Trophoblast cell (in vitro differentiated cells and primary cell): Measurements from ENCODE around the gene FRAS1.

Experiments
- DNase-seq, 2 donors: peaks; one replicate each; pipeline ENCODE4 v3.0.0-alpha.2; 2016
- H2AFZ ChIP-seq: 2 replicates; pipeline ENCODE4 v1.6.1; 2013; ENCODE audit warnings: low read length, moderate library complexity, mild to moderate bottlenecking; ENCODE audit not compliant: insufficient read depth, poor library complexity
- H2AK5ac ChIP-seq: 2 replicates; pipeline ENCODE4 v1.6.1; 2013; ENCODE audit warnings: mild to moderate bottlenecking, low read length
- H2BK120ac ChIP-seq: 2 replicates; pipeline ENCODE4 v1.6.1; 2013; ENCODE audit warnings: low read length, mild to moderate bottlenecking, moderate library complexity; ENCODE audit not compliant: insufficient read depth, poor library complexity
- H2BK12ac ChIP-seq: 2 replicates; pipeline ENCODE4 v1.6.1; 2013; ENCODE audit warnings: mild to moderate bottlenecking, low read length, moderate library complexity
- H2BK5ac ChIP-seq: 2 replicates; pipeline ENCODE4 v1.6.1; 2013; ENCODE audit warnings: low read length, low read depth, moderate library complexity, mild to moderate bottlenecking; ENCODE audit not compliant: poor library complexity
- H3K14ac ChIP-seq: 2 replicates; pipeline ENCODE4 v1.6.1; 2013; ENCODE audit warnings: mild to moderate bottlenecking, low read length
- H3K18ac ChIP-seq: 2 replicates; pipeline ENCODE4 v1.6.1; 2013; ENCODE audit warnings: mild to moderate bottlenecking, low read length
- H3K23ac ChIP-seq: 2 replicates; pipeline ENCODE4 v1.6.1; 2013; ENCODE audit warnings: low read length
- H3K27ac ChIP-seq: 2 replicates; pipeline ENCODE4 v1.5.1; 2013; ENCODE audit warnings: low read depth, mild to moderate bottlenecking, inconsistent platforms, low read length, moderate library complexity
- H3K27me3 ChIP-seq: 2 replicates; pipeline ENCODE4 v1.6.1; 2013; ENCODE audit warnings: inconsistent platforms, mild to moderate bottlenecking, low read length, moderate library complexity; ENCODE audit not compliant: insufficient read depth
- H3K36me3 ChIP-seq, 2 experiments: 1 replicate in 1 of 2; 2 replicates in 1 of 2; pipeline ENCODE4 v1.6.1; 2013; ENCODE audit warnings: low read length in 2 of 2, mild to moderate bottlenecking in 2 of 2, moderate library complexity in 1 of 2; ENCODE audit not compliant: insufficient read depth in 2 of 2, control insufficient read depth in 1 of 2
- H3K4ac ChIP-seq: 2 replicates; pipeline ENCODE4 v1.6.1; 2013; ENCODE audit warnings: low read depth, mild to moderate bottlenecking, low read length, moderate library complexity
- H3K4me1 ChIP-seq, 2 experiments: 1 replicate in 1 of 2; 2 replicates in 1 of 2; pipeline ENCODE4 v1.6.1; 2013; ENCODE audit warnings: low read length in 2 of 2, mild to moderate bottlenecking in 2 of 2, moderate library complexity in 1 of 2; ENCODE audit not compliant: insufficient read depth in 2 of 2, control insufficient read depth in 1 of 2
- H3K4me2 ChIP-seq: 2 replicates; pipeline ENCODE4 v1.6.1; 2013; ENCODE audit warnings: inconsistent platforms, mild to moderate bottlenecking, low read length, moderate library complexity
- H3K4me3 ChIP-seq: 2 replicates; pipeline ENCODE4 v1.5.1; 2013; ENCODE audit warnings: mild to moderate bottlenecking, low read depth, low read length, inconsistent platforms
- H3K79me1 ChIP-seq: one replicate; pipeline ENCODE4 v1.6.1; 2013; ENCODE audit warnings: low read length
- H3K79me2 ChIP-seq: 2 replicates; pipeline ENCODE4 v1.6.1; 2013; ENCODE audit warnings: low read length, mild to moderate bottlenecking; ENCODE audit not compliant: control insufficient read depth, insufficient read depth, poor library complexity
- H3K9ac ChIP-seq: 2 replicates; pipeline ENCODE4 v1.6.1; 2013; ENCODE audit warnings: mild to moderate bottlenecking, low read length
- H3K9me3 ChIP-seq: 2 replicates; pipeline ENCODE4 v1.6.1; 2013; ENCODE audit warnings: low read depth, mild to moderate bottlenecking, control low read depth, inconsistent platforms, low read length; ENCODE audit not compliant: insufficient read depth
- H4K12ac ChIP-seq: 2 replicates; pipeline ENCODE4 v1.6.1; 2013; ENCODE audit warnings: low read depth, mild to moderate bottlenecking, low read length, moderate library complexity
- H4K8ac ChIP-seq: 2 replicates; pipeline ENCODE4 v1.6.1; 2013; ENCODE audit warnings: low read depth, mild to moderate bottlenecking, low read length, moderate library complexity
- H4K91ac ChIP-seq: one replicate; pipeline ENCODE4 v1.6.1; 2013; ENCODE audit warnings: low read depth, mild to moderate bottlenecking, low read length, moderate library complexity
- WGBS: extraction: QIAGEN DNeasy Blood & Tissue Kit; methylation state at CpG from one replicate; pipeline ENCODE4 v1.1.7; 2013; ENCODE audit warnings: missing lambda C conversion rate; ENCODE audit not compliant: insufficient read length, insufficient coverage; ENCODE audit errors: extremely low coverage; 5-methylcytosine and 5-hydroxymethylcytosine counted together

The FRAS1 gene

GRCh38 chr4:78213218-78213617 is 156.1 kb downstream of the FRAS1 start:
- no peaks in the 10 kb centered on the region for H3K36me3 ChIP-seq
- no CpG with 5 or more reads among the region's 3 CpGs for WGBS

GRCh38 chr4:78214078-78214477 is 157.0 kb downstream of the FRAS1 start:
- Histone ChIP-seq H3K18ac (no peak overlapping the region), H4K12ac (no peak overlapping the region), H3K27me3 (no peaks in the 10 kb centered on the region), H3K79me1 (peaks cover 9% of the 10 kb centered on the region), H3K4me2 (no peak overlapping the region), H3K27ac (no peak overlapping the region), H3K23ac (no peak overlapping the region), H2BK120ac (no peak overlapping the region), H3K9me3 (no peaks in the 10 kb centered on the region), H2BK5ac (no peak overlapping the region), H3K4me3 (no peak overlapping the region), H4K91ac (no peak overlapping the region), H3K14ac (no peak overlapping the region), H3K4me1 (peaks cover 8 to 15% of the 10 kb centered on the region in 2 experiments), H3K36me3 (no peaks in the 10 kb centered on the region), H2AK5ac (no peak overlapping the region), H2BK12ac (no peak overlapping the region), H3K9ac (no peak overlapping the region), H3K79me2 (no peaks in the 10 kb centered on the region), H4K8ac (no peak overlapping the region), H3K4ac (no peak overlapping the region), H2AFZ (no peak overlapping the region)
- DNase-seq, result no peak

More at GRCh38 chr4:78213218-78213617, 156.1 kb downstream of the FRAS1 start:
- Histone ChIP-seq H3K79me2 (no peaks in the 10 kb centered on the region), H4K8ac (no peak overlapping the region), H3K23ac (no peak overlapping the region), H3K27me3 (no peaks in the 10 kb centered on the region), H2AFZ (no peak overlapping the region), H4K12ac (no peak overlapping the region), H3K79me1 (peaks cover 9% of the 10 kb centered on the region), H3K4me1 (peaks cover 8 to 11% of the 10 kb centered on the region in 2 experiments), H3K9ac (no peak overlapping the region), H2AK5ac (no peak overlapping the region), H2BK12ac (no peak overlapping the region), H3K4me3 (no peak overlapping the region), H3K9me3 (no peaks in the 10 kb centered on the region), H3K27ac (no peak overlapping the region), H4K91ac (no peak overlapping the region), H3K4me2 (no peak overlapping the region), H2BK120ac (no peak overlapping the region), H3K4ac (no peak overlapping the region), H3K18ac (no peak overlapping the region), H3K14ac (no peak overlapping the region), H2BK5ac (no peak overlapping the region)
- no peak for DNase-seq

- H2AK5ac ChIP-seq, result no peak overlapping the region
- H3K9me3 ChIP-seq, result no peaks in the 10 kb centered on the region
- no peak overlapping the region for H3K4me3 ChIP-seq
- no peaks in the 10 kb centered on the region for H3K27me3 ChIP-seq
- no CpG with 5 or more reads among the region's 2 CpGs for WGBS
- no peak for DNase-seq
- H3K4me2 ChIP-seq, result no peak overlapping the region
- no peak overlapping the region for H3K27ac ChIP-seq
- H2BK12ac ChIP-seq, result no peak overlapping the region
- no peaks in the 10 kb centered on the region for H3K36me3 ChIP-seq
- no peak overlapping the region for H4K12ac ChIP-seq
- no peaks in the 10 kb centered on the region for H3K79me2 ChIP-seq
- no peak overlapping the region for H2BK5ac ChIP-seq
- no peak overlapping the region for H2AFZ ChIP-seq
- H3K79me1 ChIP-seq, result peaks cover 6% of the 10 kb centered on the region
- peaks cover 8 to 17% of the 10 kb centered on the region in 2 experiments for H3K4me1 ChIP-seq
- H3K4ac ChIP-seq, result peak overlapping the region; percentile 81
- H4K91ac ChIP-seq, result no peak overlapping the region
- H2BK120ac ChIP-seq, result no peak overlapping the region
- peak overlapping the region; percentile 53 for H4K8ac ChIP-seq
- no peak overlapping the region for H3K9ac ChIP-seq
- H3K23ac ChIP-seq, result no peak overlapping the region
- H3K18ac ChIP-seq, result no peak overlapping the region
- no peak overlapping the region for H3K14ac ChIP-seq
Measured at GRCh38 chr4:78217557-78217956, 160.4 kb downstream of the FRAS1 start.

GRCh38 chr4:78218260-78218659 is 161.1 kb downstream of the FRAS1 start:
- H3K79me2 ChIP-seq, result no peaks in the 10 kb centered on the region
- WGBS, result no CpG with 5 or more reads among the region's 2 CpGs
- no peaks in the 10 kb centered on the region for H3K27me3 ChIP-seq
- no peak overlapping the region for H2AFZ ChIP-seq
- no peak overlapping the region for H3K23ac ChIP-seq
- peak overlapping the region; percentile 43 for H3K27ac ChIP-seq
- H3K4me3 ChIP-seq, result no peak overlapping the region
- H3K4me1 ChIP-seq, result peaks cover 13 to 22% of the 10 kb centered on the region in 2 experiments
- H4K91ac ChIP-seq, result no peak overlapping the region
- no peak overlapping the region for H3K9ac ChIP-seq
- H3K36me3 ChIP-seq, result no peaks in the 10 kb centered on the region
- no peak overlapping the region for H2BK12ac ChIP-seq
- DNase-seq, result no peak
- no peaks in the 10 kb centered on the region for H3K9me3 ChIP-seq
- H4K12ac ChIP-seq, result no peak overlapping the region
- H2AK5ac ChIP-seq, result no peak overlapping the region
- no peak overlapping the region for H2BK5ac ChIP-seq
- H3K14ac ChIP-seq, result no peak overlapping the region
- H3K4me2 ChIP-seq, result no peak overlapping the region
- H2BK120ac ChIP-seq, result no peak overlapping the region
- peaks cover 10% of the 10 kb centered on the region for H3K79me1 ChIP-seq
- H4K8ac ChIP-seq, result no peak overlapping the region
- no peak overlapping the region for H3K18ac ChIP-seq
- no peak overlapping the region for H3K4ac ChIP-seq
